Astrocyte (in vitro differentiated cells and primary cell): ENCODE measurements around the gene RSPH1. TPM values are rescaled to one million over a fixed set of nuclear protein-coding genes. Genes with fewer than 3 reads are reported as not detected.

Experiments used
- DNase-seq: peaks from one replicate; pipeline ENCODE4 v3.0.0-alpha.2; 2010; ENCODE audit warnings: low read depth
- FAIRE-seq: peaks from 2 replicates; lab custom pipeline; 2011; peaks lifted over from hg19 to GRCh38; lab: Jason Lieb, UNC
- H2AFZ ChIP-seq: 2 replicates; pipeline ENCODE4 v1.6.0; 2012; ENCODE audit warnings: low read depth, low read length, inconsistent platforms
- H3K27ac ChIP-seq: 2 replicates; pipeline ENCODE4 v1.5.1; 2011; ENCODE audit warnings: low read depth, low read length, inconsistent platforms
- H3K27me3 ChIP-seq: 2 replicates; pipeline ENCODE4 v1.6.0; 2011; ENCODE audit warnings: low read length, inconsistent platforms; ENCODE audit not compliant: insufficient read depth
- H3K36me3 ChIP-seq: 2 replicates; pipeline ENCODE4 v1.5.1; 2011; ENCODE audit warnings: low read length, inconsistent platforms; ENCODE audit not compliant: insufficient read depth
- H3K4me1 ChIP-seq: 2 replicates; pipeline ENCODE4 v1.5.1; 2011; ENCODE audit warnings: low read length, inconsistent platforms; ENCODE audit not compliant: insufficient read depth
- H3K4me2 ChIP-seq: 2 replicates; pipeline ENCODE4 v1.6.0; 2012; ENCODE audit warnings: low read length, inconsistent platforms
- H3K4me3 ChIP-seq: 2 replicates; pipeline ENCODE4 v1.5.1; 2011; ENCODE audit warnings: low read depth, mild to moderate bottlenecking, low read length, inconsistent platforms; ENCODE audit not compliant: insufficient read depth
- H3K79me2 ChIP-seq: 2 replicates; pipeline ENCODE4 v1.6.0; 2012; ENCODE audit warnings: mild to moderate bottlenecking, low read length, inconsistent platforms; ENCODE audit not compliant: insufficient read depth
- H3K9ac ChIP-seq: 2 replicates; pipeline ENCODE4 v1.6.0; 2012; ENCODE audit warnings: mild to moderate bottlenecking, low read length, inconsistent platforms
- H3K9me3 ChIP-seq: 2 replicates; pipeline ENCODE4 v1.5.1; 2012; ENCODE audit warnings: low read depth, mild to moderate bottlenecking, low read length, inconsistent platforms; ENCODE audit not compliant: insufficient read depth
- H4K20me1 ChIP-seq: 2 replicates; pipeline ENCODE4 v1.6.0; 2012; ENCODE audit warnings: low read length, inconsistent platforms; ENCODE audit not compliant: insufficient read depth
- H3K27ac Mint-ChIP-seq: one replicate; pipeline ENCODE4 v1.8.0; 2021; ENCODE audit warnings: mild to moderate bottlenecking, mixed read lengths; ENCODE audit not compliant: unreplicated experiment
- H3K27me3 Mint-ChIP-seq: one replicate; pipeline ENCODE4 v1.8.0; 2021; ENCODE audit warnings: low read depth, mixed read lengths; ENCODE audit not compliant: unreplicated experiment
- H3K36me3 Mint-ChIP-seq: one replicate; pipeline ENCODE4 v1.8.0; 2021; ENCODE audit warnings: low read depth, mixed read lengths; ENCODE audit not compliant: unreplicated experiment
- H3K4me1 Mint-ChIP-seq: one replicate; pipeline ENCODE4 v1.8.0; 2021; ENCODE audit warnings: low read depth, mixed read lengths; ENCODE audit not compliant: unreplicated experiment
- H3K4me3 Mint-ChIP-seq: one replicate; pipeline ENCODE4 v1.8.0; 2021; ENCODE audit warnings: mild to moderate bottlenecking, moderate library complexity, mixed read lengths; ENCODE audit not compliant: unreplicated experiment
- H3K9me3 Mint-ChIP-seq: one replicate; pipeline ENCODE4 v1.8.0; 2021; ENCODE audit warnings: mild to moderate bottlenecking, mixed read lengths; ENCODE audit not compliant: unreplicated experiment
- CTCF ChIP-seq: IDR thresholded peaks from 2 replicates; pipeline ENCODE4 v1.5.1; 2011; ENCODE audit warnings: low read depth, mild to moderate bottlenecking, inconsistent platforms, low read length, moderate library complexity; ENCODE audit not compliant: insufficient read depth
- EZH2 ChIP-seq: IDR thresholded peaks from 2 replicates; pipeline ENCODE4 v1.6.1; 2012; ENCODE audit warnings: mild to moderate bottlenecking, low read length, inconsistent platforms; ENCODE audit not compliant: insufficient read depth
- total RNA-seq: library from RNA; stranded (reverse); gene quantifications from 2 replicates; pipeline ENCODE4 v1.2.1, GENCODE V29; 2021

The RSPH1 gene
- total RNA-seq, 1 donor from 2014 or later: 0.43 TPM

GRCh38 chr21:42518626-42519025, 22.6 kb upstream of the RSPH1 start:
- Mint-ChIP-seq H3K4me3 (no peak overlapping the region), H3K9me3 (no peaks in the 10 kb centered on the region), H3K36me3 (peaks cover 13% of the 10 kb centered on the region), H3K27ac (no peak overlapping the region), H3K27me3 (peaks cover 7% of the 10 kb centered on the region), H3K4me1 (peaks cover 27% of the 10 kb centered on the region)
- Histone ChIP-seq H2AFZ (no peak overlapping the region), H3K9me3 (no peaks in the 10 kb centered on the region), H4K20me1 (peaks cover 4% of the 10 kb centered on the region), H3K4me1 (peaks cover 28% of the 10 kb centered on the region), H3K9ac (no peak overlapping the region), H3K79me2 (no peaks in the 10 kb centered on the region), H3K27ac (no peak overlapping the region), H3K4me2 (peak overlapping the region; percentile 56), H3K4me3 (no peak overlapping the region), H3K27me3 (peaks cover 2% of the 10 kb centered on the region), H3K36me3 (no peaks in the 10 kb centered on the region)
- FAIRE-seq: no peak
- DNase-seq: no peak
- TF ChIP-seq EZH2 (no peak), CTCF (no peak)

- peak overlapping the region; percentile 9 for H3K9ac ChIP-seq
- H3K27ac ChIP-seq: no peak overlapping the region
- TF ChIP-seq EZH2 (no peak), CTCF (no peak)
- H3K36me3 ChIP-seq: no peaks in the 10 kb centered on the region
- no peaks in the 10 kb centered on the region for H3K9me3 ChIP-seq
- no peak overlapping the region for H3K4me3 ChIP-seq
- Mint-ChIP-seq H3K27ac (peak overlapping the region; percentile 82), H3K4me1 (peaks cover 27% of the 10 kb centered on the region), H3K9me3 (no peaks in the 10 kb centered on the region), H3K36me3 (peaks cover 12% of the 10 kb centered on the region), H3K27me3 (peaks cover 5% of the 10 kb centered on the region), H3K4me3 (no peak overlapping the region)
- peak overlapping the region; percentile 56 for H3K4me2 ChIP-seq
- DNase-seq (peak; percentile 78), FAIRE-seq (no peak)
- peaks cover 28% of the 10 kb centered on the region for H3K4me1 ChIP-seq
- no peaks in the 10 kb centered on the region for H3K79me2 ChIP-seq
- H3K27me3 ChIP-seq: no peaks in the 10 kb centered on the region
- peaks cover 4% of the 10 kb centered on the region for H4K20me1 ChIP-seq
- no peak overlapping the region for H2AFZ ChIP-seq
Observed at GRCh38 chr21:42518215-42518614, 22.2 kb upstream of the RSPH1 start.

- TF ChIP-seq CTCF (no peak), EZH2 (no peak)
- Mint-ChIP-seq H3K9me3 (no peaks in the 10 kb centered on the region), H3K27me3 (peaks cover 6% of the 10 kb centered on the region), H3K36me3 (peaks cover 3% of the 10 kb centered on the region), H3K4me1 (peaks cover 27% of the 10 kb centered on the region), H3K27ac (no peak overlapping the region), H3K4me3 (peak overlapping the region; percentile 24)
- H4K20me1 ChIP-seq: peaks cover 4% of the 10 kb centered on the region
- H3K36me3 ChIP-seq: no peaks in the 10 kb centered on the region
- no peak overlapping the region for H3K27ac ChIP-seq
- DNase-seq: no peak
- no peaks in the 10 kb centered on the region for H3K79me2 ChIP-seq
- no peak overlapping the region for H3K9ac ChIP-seq
- H3K4me3 ChIP-seq: no peak overlapping the region
- peak overlapping the region; percentile 24 for H3K4me2 ChIP-seq
- H3K27me3 ChIP-seq: no peaks in the 10 kb centered on the region
- no peaks in the 10 kb centered on the region for H3K9me3 ChIP-seq
- FAIRE-seq: no peak
- no peak overlapping the region for H2AFZ ChIP-seq
- peaks cover 28% of the 10 kb centered on the region for H3K4me1 ChIP-seq
Observed at GRCh38 chr21:42515708-42516502, 19.9 kb upstream of the RSPH1 start.
